Natural killer cell (primary cell): ENCODE measurements around the gene ARMH3. TPM values are rescaled to one million over a fixed set of nuclear protein-coding genes. Genes with fewer than 3 reads are reported as not detected.

Source experiments
- ATAC-seq, 3 donors: fragments of 150-1000 bp in 2 of 3; fragments of 200-7000 bp in 1 of 3; cut with Tn5 transposase; 1 replicate in 1 of 3; 2 replicates in 2 of 3; pipeline ENCODE4 v1.10.0; 2021; ENCODE audit warnings: mild to moderate bottlenecking in 2 of 3, moderate library complexity in 2 of 3
- DNase-seq, 2 donors: peaks; one replicate each; pipeline versions ENCODE4 v3.0.0 to v3.0.0-alpha.2; 2013 to 2021; ENCODE audit warnings: mixed read lengths in 1 of 2
- H3K27ac ChIP-seq: one replicate; pipeline ENCODE4 v1.5.1; 2013; ENCODE audit warnings: mild to moderate bottlenecking, low read length
- H3K27me3 ChIP-seq: one replicate; pipeline ENCODE4 v1.6.1; 2013; ENCODE audit warnings: low read length; ENCODE audit not compliant: control insufficient read depth, insufficient read depth
- H3K36me3 ChIP-seq: one replicate; pipeline ENCODE4 v1.6.1; 2013; ENCODE audit warnings: low read length; ENCODE audit not compliant: control insufficient read depth, insufficient read depth
- H3K4me1 ChIP-seq: one replicate; pipeline ENCODE4 v1.6.1; 2013; ENCODE audit warnings: low read length; ENCODE audit not compliant: control insufficient read depth, insufficient read depth
- H3K4me3 ChIP-seq: one replicate; pipeline ENCODE4 v1.5.1; 2013; ENCODE audit warnings: low read length
- H3K9me3 ChIP-seq: one replicate; pipeline ENCODE4 v1.6.1; 2013; ENCODE audit warnings: low read length; ENCODE audit not compliant: control insufficient read depth, insufficient read depth
- H3K27ac Mint-ChIP-seq, 2 donors: one replicate each; pipeline ENCODE4 v1.8.0; 2022; ENCODE audit warnings: mild to moderate bottlenecking in 2 of 2, mixed read lengths in 2 of 2, moderate library complexity in 1 of 2
- H3K27me3 Mint-ChIP-seq, 2 donors: one replicate each; pipeline ENCODE4 v1.8.0; 2022; ENCODE audit warnings: low read depth in 2 of 2, mixed read lengths in 2 of 2
- H3K36me3 Mint-ChIP-seq: one replicate; pipeline ENCODE4 v1.8.0; 2022; ENCODE audit warnings: mixed read lengths
- H3K4me1 Mint-ChIP-seq, 2 donors: one replicate each; pipeline ENCODE4 v1.8.0; 2022; ENCODE audit warnings: mixed read lengths in 2 of 2
- H3K4me3 Mint-ChIP-seq: one replicate; pipeline ENCODE4 v1.8.0; 2022; ENCODE audit warnings: mild to moderate bottlenecking, moderate library complexity, mixed read lengths
- H3K9me3 Mint-ChIP-seq, 2 donors: one replicate each; pipeline ENCODE4 v1.8.0; 2022; ENCODE audit warnings: mixed read lengths in 2 of 2
- CTCF ChIP-seq: fragments of 200-600 bp; IDR thresholded peaks from one replicate; pipeline ENCODE4 v1.8.0; 2022; ENCODE audit warnings: antibody characterized with exemption
- WGBS: methylation state at CpG from one replicate; pipeline ENCODE4 v1.1.7; 2013; ENCODE audit warnings: missing lambda C conversion rate; ENCODE audit not compliant: insufficient coverage; 5-methylcytosine and 5-hydroxymethylcytosine counted together
- intact Hi-C: fragments of 100-400 bp; cut with micrococcal nuclease; formaldehyde crosslinking; loops from one replicate; pipeline ENCODE4 v1.14.2; 2022
- total RNA-seq, 4 donors: library from RNA; stranded (reverse); fragments of 120-200 nt in 1 of 4; gene quantifications; one replicate each; pipeline versions ENCODE4 v1.2.3 to v1.2.4, GENCODE V29; 2013 to 2022

The ARMH3 gene
- total RNA-seq, 3 donors from 2014 or later (not counting 1 experiment from before 2014, with no cell fraction given), result 29.9 to 38.9 (median 35.4) TPM

- Mint-ChIP-seq H3K27me3 (no peaks in the 10 kb centered on the region), H3K36me3 (no peaks in the 10 kb centered on the region), H3K27ac (no peak overlapping the region), H3K4me1 (peaks cover 12 to 18% of the 10 kb centered on the region in 2 donors), H3K4me3 (no peak overlapping the region), H3K9me3 (no peaks in the 10 kb centered on the region)
- Histone ChIP-seq H3K27me3 (no peaks in the 10 kb centered on the region), H3K4me1 (no peaks in the 10 kb centered on the region), H3K9me3 (no peaks in the 10 kb centered on the region), H3K4me3 (no peak overlapping the region), H3K27ac (no peak overlapping the region), H3K36me3 (peaks cover 2% of the 10 kb centered on the region)
- TF ChIP-seq CTCF, result no peak
- WGBS, result 92% methylated on average over 2 of the region's 2 CpGs
- ATAC-seq (no peak), DNase-seq (no peak)
- intact Hi-C loops, result no loop called here
Observed at GRCh38 chr10:101880232-101880573, 175.8 kb downstream of the ARMH3 start.

GRCh38 chr10:101879456-101880231 is 176.3 kb downstream of the ARMH3 start:
- no peaks in the 10 kb centered on the region for H3K36me3 ChIP-seq
- no peak for TF ChIP-seq CTCF
- no peak overlapping the region for H3K27ac ChIP-seq
- no peak for DNase-seq
- no peak overlapping the region for H3K4me3 ChIP-seq
- H3K9me3 Mint-ChIP-seq, result no peaks in the 10 kb centered on the region
- no peaks in the 10 kb centered on the region for H3K9me3 ChIP-seq
- no peaks in the 10 kb centered on the region for H3K27me3 Mint-ChIP-seq
- H3K4me3 Mint-ChIP-seq, result no peak overlapping the region
- no peak for ATAC-seq
- no peaks in the 10 kb centered on the region for H3K27me3 ChIP-seq
- WGBS, result 96% methylated on average over 13 of the region's 13 CpGs
- H3K36me3 Mint-ChIP-seq, result no peaks in the 10 kb centered on the region
- intact Hi-C loops, result no loop called here
- peaks cover 18 to 22% of the 10 kb centered on the region in 2 donors for H3K4me1 Mint-ChIP-seq
- no peaks in the 10 kb centered on the region for H3K4me1 ChIP-seq
- no peak overlapping the region for H3K27ac Mint-ChIP-seq

GRCh38 chr10:101878869-101879268 is 177.1 kb downstream of the ARMH3 start:
- WGBS, result 91% methylated on average over 3 of the region's 3 CpGs
- Histone ChIP-seq H3K27me3 (no peaks in the 10 kb centered on the region), H3K9me3 (no peaks in the 10 kb centered on the region), H3K36me3 (no peaks in the 10 kb centered on the region), H3K4me1 (no peaks in the 10 kb centered on the region), H3K27ac (no peak overlapping the region), H3K4me3 (no peak overlapping the region)
- H3K27ac Mint-ChIP-seq, result no peak overlapping the region
- H3K9me3 Mint-ChIP-seq, result no peaks in the 10 kb centered on the region
- intact Hi-C loops, result no loop called here
- no peak for TF ChIP-seq CTCF
- H3K36me3 Mint-ChIP-seq, result no peaks in the 10 kb centered on the region
- no peak for DNase-seq
- ATAC-seq, result no peak
- H3K27me3 Mint-ChIP-seq, result no peaks in the 10 kb centered on the region
- no peak overlapping the region for H3K4me3 Mint-ChIP-seq
- peaks cover 19 to 25% of the 10 kb centered on the region in 2 donors for H3K4me1 Mint-ChIP-seq
